Amniotic stem cell (primary cell): ENCODE results near the gene EPHA10.
A peak's percentile ranks its signal among the peaks of the same experiment; 100 is the strongest.
"Not testable (repeated sequence)": the region's sequence is repeated elsewhere in the genome, so short reads cannot be mapped to it uniquely, and the experiment has no call there.

Experiments used
- DNase-seq: peaks from one replicate; lab custom pipeline; 2025; lab: John Stamatoyannopoulos, UW

The EPHA10 gene

DNA sequence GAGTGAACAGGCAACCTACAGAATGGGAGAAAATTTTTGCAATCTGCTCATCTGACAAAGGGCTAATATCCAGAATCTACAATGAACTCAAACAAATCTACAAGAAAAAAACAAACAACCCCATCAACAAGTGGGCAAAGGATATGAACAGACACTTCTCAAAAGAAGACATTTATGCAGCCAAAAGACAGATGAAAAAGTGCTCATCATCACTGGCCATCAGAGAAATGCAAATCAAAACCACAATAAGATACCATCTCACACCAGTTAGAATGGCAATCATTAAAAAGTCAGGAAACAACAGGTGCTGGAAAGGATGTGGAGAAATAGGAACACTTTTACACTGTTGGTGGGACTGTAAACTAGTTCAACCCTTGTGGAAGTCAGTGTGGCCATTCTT is 6.5 kb upstream of the EPHA10 start:
- DNase-seq, result not testable (repeated sequence)

GRCh38 chr1:37767488-37767887 is 2.6 kb upstream of the EPHA10 start:
- no peak for DNase-seq

DNA sequence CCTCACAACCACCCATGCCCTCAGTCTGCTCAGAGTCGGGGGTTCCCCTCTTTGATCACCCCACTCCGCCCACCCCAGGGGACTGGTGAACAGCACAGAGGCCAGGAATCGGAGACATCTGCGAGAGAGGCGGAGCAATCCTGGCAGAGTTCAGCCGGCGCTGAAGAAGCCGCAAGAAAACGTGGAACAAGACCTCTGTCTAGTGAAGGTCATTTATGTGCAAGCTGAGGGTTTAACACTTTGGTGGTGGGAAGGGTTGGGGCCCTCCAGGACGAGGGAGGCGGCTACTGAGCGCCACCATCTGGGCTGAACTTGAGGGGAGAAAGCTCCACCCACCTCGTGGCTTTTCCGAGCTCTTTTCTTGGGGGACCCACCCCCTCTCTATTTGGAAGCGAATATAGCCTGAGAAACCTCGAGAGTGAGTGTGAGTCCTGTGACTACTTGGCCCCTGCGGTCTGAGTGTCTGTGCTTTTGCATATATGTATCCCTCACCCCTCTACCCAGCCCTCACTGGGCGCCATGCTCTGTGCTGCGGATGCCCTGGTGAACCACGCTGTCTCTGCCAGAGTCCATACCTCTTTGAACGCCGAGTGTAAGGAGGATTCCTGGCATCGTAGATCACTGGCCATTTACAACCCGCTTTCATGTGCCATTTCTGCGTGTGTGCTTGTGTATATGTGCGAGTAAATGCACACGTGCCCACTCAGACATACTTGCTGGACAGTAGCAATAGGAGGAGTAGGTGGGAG is 1.2 kb upstream of the EPHA10 start:
- no peak for DNase-seq

DNA sequence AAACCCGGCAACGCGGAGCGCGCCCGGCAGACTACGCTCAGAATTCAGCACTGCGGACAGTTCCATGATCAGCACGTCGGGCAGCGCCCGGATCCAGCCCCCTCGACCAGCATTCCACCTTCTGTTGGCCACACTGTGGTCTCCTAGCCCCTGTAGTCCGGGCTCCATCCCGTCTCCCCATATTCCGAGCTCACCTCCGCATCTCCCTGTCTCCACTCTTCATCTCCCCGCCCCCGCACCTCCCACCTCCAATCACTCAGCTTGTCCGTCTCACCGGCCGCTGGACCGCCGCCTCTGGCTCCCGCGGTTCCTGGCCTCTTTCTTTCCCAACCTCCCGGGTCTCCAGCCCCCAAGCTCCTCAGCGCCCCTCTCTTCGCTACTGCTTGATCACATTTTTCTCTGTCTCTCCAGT is 500 bp downstream of the EPHA10 start:
- DNase-seq, result peak; percentile 4

DNA sequence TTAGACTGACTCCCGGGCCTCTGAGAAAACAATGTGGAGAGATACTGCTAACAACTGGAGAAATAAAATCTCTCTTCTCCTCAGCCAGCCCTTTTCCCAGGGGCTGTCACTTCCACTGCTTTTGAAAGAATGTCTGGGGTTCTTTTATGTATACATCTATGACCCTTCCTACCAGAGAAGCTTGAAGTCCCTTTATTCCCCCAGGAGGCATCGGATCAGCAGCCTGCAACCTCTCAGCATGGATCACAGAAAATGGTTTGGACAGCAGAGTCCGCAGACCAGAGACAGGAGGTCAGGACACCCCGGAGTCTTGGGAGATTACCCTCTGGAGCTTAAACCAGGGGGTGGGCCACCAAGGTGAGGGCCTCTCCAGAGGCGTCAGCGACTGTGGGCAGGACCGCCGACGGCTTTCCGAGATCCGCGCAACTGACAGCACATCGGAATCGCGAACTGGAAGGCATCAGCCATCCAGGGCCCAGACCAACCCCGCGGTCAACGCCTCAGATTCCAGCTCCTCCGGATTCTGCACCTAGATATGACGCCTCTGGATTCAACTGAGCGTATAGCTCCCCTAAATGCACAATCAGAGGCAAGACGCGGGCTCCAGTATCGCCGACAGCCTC is 1.0 kb downstream of the EPHA10 start:
- no peak for DNase-seq

DNA sequence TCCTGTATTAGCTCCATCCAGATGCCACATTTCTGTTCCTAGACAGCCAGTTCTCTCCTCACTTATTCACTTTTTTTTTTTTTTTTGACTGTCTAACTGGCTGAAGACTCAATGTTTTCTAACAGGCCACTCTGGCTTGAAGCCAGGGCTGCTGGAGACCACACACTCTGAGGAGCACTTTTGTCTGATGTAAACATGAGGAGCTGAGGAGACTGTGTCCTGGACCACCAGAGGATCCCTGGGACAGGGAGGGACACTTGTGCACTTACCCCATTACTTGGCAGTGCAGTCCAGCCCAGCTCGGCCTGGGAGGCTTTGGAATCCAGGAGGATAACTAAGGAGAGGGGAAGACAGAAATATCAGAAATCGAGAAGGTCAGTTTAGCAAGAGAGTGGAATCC is 2.4 kb downstream of the EPHA10 start:
- no peak for DNase-seq

DNA sequence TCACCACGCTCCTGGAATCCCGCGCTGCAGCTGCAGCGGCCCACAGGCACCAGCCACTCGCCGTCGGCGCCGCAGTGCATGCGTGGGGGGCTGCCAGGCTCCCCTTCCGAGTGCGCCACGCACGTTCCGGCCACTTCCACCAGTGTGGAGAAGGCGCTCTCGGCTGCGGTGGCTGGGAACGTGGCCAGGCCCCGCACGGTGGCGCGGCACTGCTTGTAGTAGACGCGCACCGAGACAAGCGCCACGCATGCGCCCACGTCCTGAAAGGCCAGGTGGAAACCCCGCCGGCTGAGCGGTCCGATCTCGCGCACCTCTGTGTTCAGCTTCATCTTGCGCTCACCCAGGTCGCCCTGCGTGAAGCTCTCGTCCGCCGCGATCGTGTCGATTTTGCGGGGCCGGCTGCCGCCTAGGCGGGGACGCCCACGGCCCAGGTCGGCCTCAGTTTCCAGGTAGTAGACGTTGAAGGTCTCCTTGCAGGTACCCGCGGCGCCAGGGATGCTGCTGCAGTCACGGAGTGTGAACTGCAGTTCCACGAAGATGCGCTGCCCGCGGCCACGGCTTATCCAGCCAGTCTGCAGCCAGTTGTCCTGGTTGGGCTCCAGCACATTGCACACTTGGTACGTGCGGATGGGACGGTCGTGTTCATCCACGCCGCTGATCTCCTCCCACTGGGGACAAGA is 3.4 kb downstream of the EPHA10 start:
- DNase-seq, result no peak

GRCh38 chr1:37759451-37759850 is 5.5 kb downstream of the EPHA10 start:
- no peak for DNase-seq

DNA sequence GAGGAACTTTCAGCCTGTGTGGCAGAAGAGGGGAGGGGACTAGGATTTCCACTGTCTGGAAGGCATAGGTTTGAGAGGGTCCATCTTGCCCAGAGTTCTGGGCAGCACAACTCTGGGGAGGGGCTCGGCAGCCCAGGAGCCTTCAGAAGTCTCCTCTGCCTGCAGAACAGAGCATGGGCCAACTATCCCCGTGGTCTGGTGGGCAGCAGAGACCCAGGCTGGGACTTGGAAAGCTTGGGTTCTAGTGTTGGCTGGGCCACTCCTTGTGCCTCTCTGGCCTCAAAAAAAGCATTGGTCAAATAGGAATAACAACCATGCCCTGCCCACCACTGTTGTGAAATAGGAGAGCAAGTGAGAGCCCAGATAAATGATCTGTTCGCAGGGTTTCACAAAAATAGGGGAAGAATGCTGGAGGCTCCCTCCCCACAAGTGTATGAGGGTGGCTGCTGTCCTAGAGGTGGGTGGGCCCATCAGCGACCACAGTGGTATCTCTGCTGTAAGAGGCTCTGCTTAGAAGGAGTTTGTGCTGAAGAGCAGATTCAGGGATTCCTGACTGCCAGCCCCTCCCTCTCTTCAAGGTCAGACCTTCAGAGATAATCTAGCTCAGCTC is 8.9 kb downstream of the EPHA10 start:
- DNase-seq, result no peak

DNA sequence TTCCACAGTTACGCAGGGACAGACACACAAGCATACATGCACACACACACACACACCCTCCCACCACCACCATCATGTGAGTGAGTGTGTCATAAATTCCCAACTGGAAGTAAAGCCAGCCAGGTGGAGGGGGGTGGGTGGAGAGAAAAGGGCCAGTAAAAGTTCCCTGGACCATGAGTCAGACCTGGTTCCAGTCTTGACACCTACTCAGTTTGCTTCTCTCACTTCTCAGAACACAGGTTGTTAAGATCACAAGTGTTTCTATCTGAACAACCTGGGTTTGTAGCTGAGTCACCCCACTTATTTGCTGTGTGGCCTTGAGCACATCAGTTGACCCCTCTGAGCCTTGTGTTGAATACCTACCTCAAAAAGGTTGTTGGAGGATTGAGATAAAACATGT is 9.6 kb downstream of the EPHA10 start:
- no peak for DNase-seq

DNA sequence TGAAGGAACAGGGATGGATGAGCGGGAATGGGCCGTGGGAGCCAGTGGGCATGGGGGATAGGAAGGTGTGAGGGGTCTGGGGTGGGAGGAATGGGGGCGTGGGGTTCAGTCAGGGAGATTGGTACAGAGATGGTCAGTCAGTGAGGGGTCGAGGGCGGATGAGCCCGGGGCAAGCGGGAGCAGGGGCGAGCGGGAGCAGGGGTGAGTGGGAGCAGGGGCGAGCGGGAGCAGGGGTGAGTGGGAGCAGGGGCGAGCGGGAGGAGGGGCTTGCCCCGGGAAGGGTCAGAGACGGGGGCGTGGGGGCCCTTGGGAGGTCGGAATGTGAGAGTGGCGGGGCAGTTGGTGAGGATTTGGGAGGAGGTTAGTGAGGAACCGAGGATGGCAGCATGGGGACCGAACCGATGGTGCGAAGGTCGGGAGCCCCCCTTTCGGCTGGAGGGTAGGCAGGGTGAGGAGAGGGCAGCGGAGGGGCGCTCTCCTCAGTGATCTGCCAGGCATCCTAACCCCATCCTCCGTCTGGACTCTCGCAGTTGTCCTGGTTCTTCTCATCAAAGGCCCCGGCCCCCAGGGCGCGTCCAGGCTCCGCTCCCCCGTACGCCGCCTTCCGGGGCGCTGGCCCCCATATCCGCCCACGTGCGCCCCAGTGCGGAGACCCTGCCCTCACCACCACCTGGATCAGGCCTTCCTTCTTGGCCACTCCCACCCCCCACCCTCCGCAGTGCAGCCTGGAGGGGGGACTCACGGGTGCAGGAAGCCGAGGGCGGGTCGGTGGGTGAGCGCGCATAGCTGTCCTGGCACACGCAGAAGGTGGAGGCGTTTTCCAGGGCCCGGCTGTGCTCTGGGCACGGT is 11.2 kb downstream of the EPHA10 start:
- no peak for DNase-seq

GRCh38 chr1:37752583-37753471 is 12.1 kb downstream of the EPHA10 start:
- no peak for DNase-seq

GRCh38 chr1:37752213-37752582 is 12.7 kb downstream of the EPHA10 start:
- no peak for DNase-seq

DNA sequence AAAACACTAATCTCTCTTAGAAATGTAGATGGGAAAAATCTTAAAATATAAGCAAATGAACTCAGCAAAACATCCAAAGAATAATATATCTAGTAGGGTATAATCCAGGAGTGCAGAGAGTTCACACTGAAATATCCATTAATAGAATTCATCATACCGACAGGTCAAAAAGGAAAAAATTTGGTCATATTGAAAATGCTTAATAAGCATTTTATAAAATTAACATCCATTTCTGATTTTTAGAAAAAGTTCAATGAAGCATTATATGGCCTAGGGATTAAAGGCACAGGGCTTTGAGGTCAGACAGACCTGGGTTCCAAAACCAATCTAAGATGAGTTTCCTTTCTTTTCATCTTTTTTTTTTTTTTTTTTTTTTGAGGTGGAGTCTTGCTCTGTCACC is 16.4 kb downstream of the EPHA10 start:
- DNase-seq, result no peak

DNA sequence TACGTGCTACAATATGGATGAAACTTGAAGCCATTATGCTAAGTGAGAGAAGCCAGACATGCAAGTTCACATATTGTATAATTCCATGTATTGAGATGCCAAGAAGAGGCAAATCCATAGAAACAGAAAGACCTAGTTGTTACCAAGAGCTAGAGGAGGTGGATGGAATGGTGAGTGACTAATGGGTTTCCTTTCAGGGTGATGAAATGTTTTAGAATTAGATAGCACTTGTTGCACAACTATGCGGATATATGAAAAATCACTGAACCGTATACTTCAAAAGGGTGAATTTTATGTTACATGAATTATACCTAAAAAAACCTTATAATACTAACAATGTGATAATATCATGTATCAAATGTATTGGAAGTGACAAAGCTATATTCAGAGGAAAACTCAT is 18.1 kb downstream of the EPHA10 start:
- no peak for DNase-seq

GRCh38 chr1:37741662-37742061 is 23.3 kb downstream of the EPHA10 start:
- DNase-seq, result no peak

GRCh38 chr1:37741130-37741529 is 23.8 kb downstream of the EPHA10 start:
- DNase-seq, result no peak

- no peak for DNase-seq
These were observed 25.7 kb downstream of the EPHA10 start for GRCh38 chr1:37739222-37739621.

GRCh38 chr1:37738619-37739018 is 26.3 kb downstream of the EPHA10 start:
- not testable (repeated sequence) for DNase-seq

GRCh38 chr1:37737975-37738374 is 26.9 kb downstream of the EPHA10 start:
- not testable (repeated sequence) for DNase-seq
